Measurements from ENCODE around the gene ZC3H10.

DNA sequence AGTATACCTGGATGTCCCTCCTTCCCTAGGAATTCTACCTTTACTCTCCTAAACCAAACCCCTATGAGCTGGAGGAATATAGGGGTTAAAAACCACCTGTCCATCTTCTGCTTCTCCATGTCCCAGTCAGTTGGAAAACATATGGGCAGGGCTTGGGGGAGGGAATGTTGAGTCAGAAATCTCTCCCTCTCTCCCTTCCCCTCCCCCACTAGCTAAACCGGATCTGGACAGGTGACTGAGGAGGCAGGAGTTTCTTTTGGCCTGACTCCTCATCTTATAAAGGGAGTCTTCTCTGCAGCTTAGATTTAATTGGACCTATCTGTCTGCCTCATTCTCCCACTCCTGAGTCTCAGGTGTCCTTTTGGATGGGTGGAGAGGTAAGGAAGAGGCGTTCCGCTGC lies 32.0 kb upstream of the ZC3H10 start:
- TF ChIP-seq POLR2AphosphoS5 (IDR thresholded peaks at IDR 0.05; ENCODE audit: low read depth, low read length) (no peak), RAD21 (IDR thresholded peaks at IDR 0.05; ENCODE audit: low read depth) (no peak)
- TF ChIP-seq, protein P1, sequence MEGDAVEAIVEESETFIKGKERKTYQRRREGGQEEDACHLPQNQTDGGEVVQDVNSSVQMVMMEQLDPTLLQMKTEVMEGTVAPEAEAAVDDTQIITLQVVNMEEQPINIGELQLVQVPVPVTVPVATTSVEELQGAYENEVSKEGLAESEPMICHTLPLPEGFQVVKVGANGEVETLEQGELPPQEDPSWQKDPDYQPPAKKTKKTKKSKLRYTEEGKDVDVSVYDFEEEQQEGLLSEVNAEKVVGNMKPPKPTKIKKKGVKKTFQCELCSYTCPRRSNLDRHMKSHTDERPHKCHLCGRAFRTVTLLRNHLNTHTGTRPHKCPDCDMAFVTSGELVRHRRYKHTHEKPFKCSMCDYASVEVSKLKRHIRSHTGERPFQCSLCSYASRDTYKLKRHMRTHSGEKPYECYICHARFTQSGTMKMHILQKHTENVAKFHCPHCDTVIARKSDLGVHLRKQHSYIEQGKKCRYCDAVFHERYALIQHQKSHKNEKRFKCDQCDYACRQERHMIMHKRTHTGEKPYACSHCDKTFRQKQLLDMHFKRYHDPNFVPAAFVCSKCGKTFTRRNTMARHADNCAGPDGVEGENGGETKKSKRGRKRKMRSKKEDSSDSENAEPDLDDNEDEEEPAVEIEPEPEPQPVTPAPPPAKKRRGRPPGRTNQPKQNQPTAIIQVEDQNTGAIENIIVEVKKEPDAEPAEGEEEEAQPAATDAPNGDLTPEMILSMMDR (IDR thresholded peaks at IDR 0.05 in 2 of 3, conservative IDR thresholded peaks at IDR 0.05 in 1 of 3; ENCODE audit: borderline replicate concordance in 1 of 3, insufficient read depth in 1 of 3, low read depth in 2 of 3, low read length in 2 of 3) = no peak
- TF ChIP-seq, protein P2, sequence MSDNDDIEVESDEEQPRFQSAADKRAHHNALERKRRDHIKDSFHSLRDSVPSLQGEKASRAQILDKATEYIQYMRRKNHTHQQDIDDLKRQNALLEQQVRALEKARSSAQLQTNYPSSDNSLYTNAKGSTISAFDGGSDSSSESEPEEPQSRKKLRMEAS (IDR thresholded peaks at IDR 0.05) = no peak
